OCI-LY1 (cell line): ENCODE measurements around the gene ZNF804B.

Experiments
- H2AFZ ChIP-seq: fragments of 200-600 bp; sonication (generic), shearing (Covaris generic); 2 replicates; pipeline ENCODE4 v1.6.0; 2014; ENCODE audit warnings: antibody characterized with exemption, mild to moderate bottlenecking, low read length
- H3F3A ChIP-seq: fragments of 200-600 bp; sonication (generic), shearing (Covaris generic); 2 replicates; pipeline ENCODE4 v1.6.0; 2014; ENCODE audit warnings: mild to moderate bottlenecking, antibody characterized with exemption, low read length, moderate library complexity; ENCODE audit not compliant: insufficient read depth
- H3K27ac ChIP-seq: fragments of 200-600 bp; sonication (generic); 2 replicates; pipeline ENCODE4 v1.5.1; 2014; ENCODE audit warnings: low read length, mixed run types, mild to moderate bottlenecking, low read depth; ENCODE audit not compliant: poor library complexity, severe bottlenecking
- H3K27me3 ChIP-seq: fragments of 200-600 bp; sonication (generic); 2 replicates; pipeline ENCODE4 v1.6.0; 2014; ENCODE audit warnings: antibody characterized with exemption, mild to moderate bottlenecking, low read length, moderate library complexity; ENCODE audit not compliant: insufficient read depth
- H3K36me3 ChIP-seq: fragments of 200-600 bp; sonication (generic); 2 replicates; pipeline ENCODE4 v1.6.1; 2014; ENCODE audit warnings: mild to moderate bottlenecking, antibody characterized with exemption, low read length, moderate library complexity, mixed read lengths; ENCODE audit not compliant: insufficient read depth
- H3K4me1 ChIP-seq: fragments of 200-600 bp; sonication (generic); 2 replicates; pipeline ENCODE4 v1.5.1; 2014; ENCODE audit warnings: mild to moderate bottlenecking, low read length, moderate library complexity; ENCODE audit not compliant: insufficient read depth, severe bottlenecking
- H3K4me2 ChIP-seq: fragments of 200-600 bp; sonication (generic), shearing (Covaris generic); 2 replicates; pipeline ENCODE4 v1.6.1; 2014; ENCODE audit warnings: low read length
- H3K4me3 ChIP-seq: fragments of 200-600 bp; sonication (generic); 2 replicates; pipeline ENCODE4 v1.5.1; 2014; ENCODE audit warnings: low read length, low read depth, mild to moderate bottlenecking, mixed read lengths; ENCODE audit not compliant: poor library complexity, severe bottlenecking
- H3K79me2 ChIP-seq: fragments of 200-600 bp; shearing (Covaris generic); 2 replicates; pipeline ENCODE4 v1.6.1; 2016; ENCODE audit warnings: mixed run types, low read length, mixed read lengths; ENCODE audit not compliant: insufficient read depth
- H3K9ac ChIP-seq: fragments of 200-600 bp; sonication (generic), shearing (Covaris generic); 2 replicates; pipeline ENCODE4 v1.6.1; 2014; ENCODE audit warnings: mild to moderate bottlenecking, low read length, mixed read lengths
- H3K9me2 ChIP-seq: fragments of 200-600 bp; sonication (generic), shearing (Covaris generic); 2 replicates; pipeline ENCODE4 v1.6.1; 2014; ENCODE audit warnings: low read depth, mild to moderate bottlenecking, low read length, mixed read lengths
- H3K9me3 ChIP-seq: fragments of 200-600 bp; shearing (Covaris generic); 2 replicates; pipeline ENCODE4 v1.6.1; 2014; ENCODE audit warnings: low read length, mixed read lengths
- H4K20me1 ChIP-seq: fragments of 200-600 bp; sonication (generic), shearing (Covaris generic); 2 replicates; pipeline ENCODE4 v1.6.0; 2016; ENCODE audit warnings: mild to moderate bottlenecking, low read length; ENCODE audit not compliant: insufficient read depth
- CTCF ChIP-seq: fragments of 200-600 bp; sonication (generic), shearing (Covaris generic); IDR thresholded peaks from 2 replicates; pipeline ENCODE4 v1.5.1; 2017; ENCODE audit warnings: mild to moderate bottlenecking, antibody characterized with exemption, low read length, moderate library complexity, mixed read lengths
- EZH2 ChIP-seq: fragments of 200-600 bp; sonication (generic), shearing (Covaris generic); IDR thresholded peaks from 2 replicates; pipeline ENCODE4 v1.8.0; 2017; ENCODE audit warnings: borderline replicate concordance, mixed run types, mild to moderate bottlenecking, antibody characterized with exemption, low read length, moderate library complexity, mixed read lengths

Gene ZNF804B

GRCh38 chr7:88969167-88969566, 209.7 kb downstream of the ZNF804B start:
- H3K9ac ChIP-seq = no peak overlapping the region
- no peaks in the 10 kb centered on the region for H3K9me2 ChIP-seq
- no peaks in the 10 kb centered on the region for H3K79me2 ChIP-seq
- no peaks in the 10 kb centered on the region for H3F3A ChIP-seq
- H3K4me2 ChIP-seq = no peak overlapping the region
- H2AFZ ChIP-seq = no peak overlapping the region
- no peaks in the 10 kb centered on the region for H4K20me1 ChIP-seq
- H3K27me3 ChIP-seq = no peaks in the 10 kb centered on the region
- no peaks in the 10 kb centered on the region for H3K9me3 ChIP-seq
- H3K4me3 ChIP-seq = no peak overlapping the region
- H3K4me1 ChIP-seq = no peaks in the 10 kb centered on the region
- no peak overlapping the region for H3K27ac ChIP-seq
- H3K36me3 ChIP-seq = no peaks in the 10 kb centered on the region
- TF ChIP-seq CTCF = no peak
- TF ChIP-seq EZH2 = no peak

- H3F3A ChIP-seq = no peaks in the 10 kb centered on the region
- H3K4me3 ChIP-seq = no peak overlapping the region
- H3K27me3 ChIP-seq = no peaks in the 10 kb centered on the region
- H3K4me2 ChIP-seq = no peak overlapping the region
- TF ChIP-seq CTCF = no peak
- no peaks in the 10 kb centered on the region for H3K4me1 ChIP-seq
- H3K27ac ChIP-seq = no peak overlapping the region
- H3K9me2 ChIP-seq = no peaks in the 10 kb centered on the region
- no peaks in the 10 kb centered on the region for H3K36me3 ChIP-seq
- H3K9ac ChIP-seq = no peak overlapping the region
- H2AFZ ChIP-seq = no peak overlapping the region
- H3K79me2 ChIP-seq = no peaks in the 10 kb centered on the region
- no peaks in the 10 kb centered on the region for H3K9me3 ChIP-seq
- H4K20me1 ChIP-seq = no peaks in the 10 kb centered on the region
These were observed 225.8 kb downstream of the ZNF804B start for GRCh38 chr7:88985295-88985694.

- Histone ChIP-seq H3K4me3 (no peak overlapping the region), H3K4me2 (no peak overlapping the region), H3K4me1 (no peaks in the 10 kb centered on the region), H3K27ac (no peak overlapping the region), H4K20me1 (no peaks in the 10 kb centered on the region), H3K27me3 (no peaks in the 10 kb centered on the region), H3K36me3 (no peaks in the 10 kb centered on the region), H3K9ac (no peak overlapping the region), H3K79me2 (no peaks in the 10 kb centered on the region), H3F3A (no peaks in the 10 kb centered on the region), H2AFZ (no peak overlapping the region), H3K9me2 (no peaks in the 10 kb centered on the region), H3K9me3 (no peaks in the 10 kb centered on the region)
- no peak for TF ChIP-seq CTCF
- no peak for TF ChIP-seq EZH2
These were observed 241.8 kb downstream of the ZNF804B start for GRCh38 chr7:89001306-89001705.
